ENCODE data around the gene TBCCD1.

- TF ChIP-seq SMC3 (conservative IDR thresholded peaks at IDR 0.05; ENCODE audit: poor library complexity) (no peak), EP300 (conservative IDR thresholded peaks at IDR 0.05; ENCODE audit: poor library complexity, severe bottlenecking) (no peak), CTCF (IDR thresholded peaks at IDR 0.05; ENCODE audit: poor library complexity, severe bottlenecking) (no peak), MXI1 (conservative IDR thresholded peaks at IDR 0.05; ENCODE audit: poor library complexity, severe bottlenecking) (no peak), RAD21 (conservative IDR thresholded peaks at IDR 0.05) (no peak), EZH2 (IDR thresholded peaks at IDR 0.05; ENCODE audit: borderline replicate concordance, insufficient read depth, low read length, poor library complexity, severe bottlenecking) (no peak), POLR2AphosphoS5 (IDR thresholded peaks at IDR 0.05) (no peak), REST (IDR thresholded peaks at IDR 0.05; ENCODE audit: borderline replicate concordance) (no peak), TAF1 (IDR thresholded peaks at IDR 0.05; ENCODE audit: low read depth) (no peak)
These were observed 69.5 kb downstream of the TBCCD1 start for GRCh38 chr3:186497608-186498007.

Measured in neural cell (in vitro differentiated cells).